OCI-LY7 (cell line): ENCODE data around the gene CD22.

Experiments used
- EZH2phosphoT487 ChIP-seq: fragments of 200-600 bp; sonication (generic); IDR thresholded peaks from 2 replicates; pipeline ENCODE4 v1.6.1; 2018; ENCODE audit warnings: low read depth, borderline replicate concordance, mild to moderate bottlenecking, mixed run types, antibody characterized with exemption, low read length, moderate library complexity, mixed read lengths
- TF ChIP-seq, protein P1 (sequence below): fragments of 200-600 bp; sonication (generic); conservative IDR thresholded peaks from 2 replicates; pipeline ENCODE4 v1.5.1; 2014; ENCODE audit warnings: mild to moderate bottlenecking, antibody characterized with exemption, low read length, moderate library complexity, mixed read lengths

DNA sequence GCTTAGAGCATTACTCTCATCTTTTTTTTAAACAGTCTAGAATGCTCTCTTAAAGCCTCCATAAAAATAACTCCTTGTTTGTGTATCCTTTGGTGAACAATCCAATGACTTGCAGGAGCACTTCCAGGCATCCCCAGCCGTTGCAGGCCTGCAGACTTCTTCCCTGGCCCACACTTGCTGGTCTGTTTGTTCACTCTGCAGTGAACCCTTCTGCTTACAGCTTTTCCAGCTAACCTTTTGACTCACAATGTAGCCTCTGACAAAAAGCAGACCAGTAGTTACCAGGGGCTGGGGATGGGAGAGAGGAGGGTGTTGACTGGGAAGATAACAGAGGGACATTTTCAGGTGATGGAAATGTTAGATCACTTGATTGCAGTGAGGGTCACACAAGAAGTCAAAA, 51.0 kb downstream of the CD22 start:
- TF ChIP-seq, protein P1, sequence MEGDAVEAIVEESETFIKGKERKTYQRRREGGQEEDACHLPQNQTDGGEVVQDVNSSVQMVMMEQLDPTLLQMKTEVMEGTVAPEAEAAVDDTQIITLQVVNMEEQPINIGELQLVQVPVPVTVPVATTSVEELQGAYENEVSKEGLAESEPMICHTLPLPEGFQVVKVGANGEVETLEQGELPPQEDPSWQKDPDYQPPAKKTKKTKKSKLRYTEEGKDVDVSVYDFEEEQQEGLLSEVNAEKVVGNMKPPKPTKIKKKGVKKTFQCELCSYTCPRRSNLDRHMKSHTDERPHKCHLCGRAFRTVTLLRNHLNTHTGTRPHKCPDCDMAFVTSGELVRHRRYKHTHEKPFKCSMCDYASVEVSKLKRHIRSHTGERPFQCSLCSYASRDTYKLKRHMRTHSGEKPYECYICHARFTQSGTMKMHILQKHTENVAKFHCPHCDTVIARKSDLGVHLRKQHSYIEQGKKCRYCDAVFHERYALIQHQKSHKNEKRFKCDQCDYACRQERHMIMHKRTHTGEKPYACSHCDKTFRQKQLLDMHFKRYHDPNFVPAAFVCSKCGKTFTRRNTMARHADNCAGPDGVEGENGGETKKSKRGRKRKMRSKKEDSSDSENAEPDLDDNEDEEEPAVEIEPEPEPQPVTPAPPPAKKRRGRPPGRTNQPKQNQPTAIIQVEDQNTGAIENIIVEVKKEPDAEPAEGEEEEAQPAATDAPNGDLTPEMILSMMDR: no peak
- no peak for TF ChIP-seq EZH2phosphoT487
